ENCODE data around the gene EEA1. TPM values are rescaled to one million over a fixed set of nuclear protein-coding genes. Genes with fewer than 3 reads are reported as not detected.
A peak's percentile ranks its signal among the peaks of the same experiment; 100 is the strongest.
"Not testable (repeated sequence)": the region's sequence is repeated elsewhere in the genome, so short reads cannot be mapped to it uniquely, and the experiment has no call there.

EEA1 gene
- total and polyA plus RNA-seq, 7 donors, result 4.1 to 51.8 (median 27.7) TPM

GRCh38 chr12:92973614-92974013 lies 44.5 kb upstream of the EEA1 start:
- Histone ChIP-seq H3K4me3 (no peak overlapping the region), H3K27ac (no peak overlapping the region), H3K4me1 (peaks cover 13% of the 10 kb centered on the region), H3K27me3 (ENCODE audit: insufficient read depth in 3 of 3, low read length in 2 of 3) (no peaks in the 10 kb centered on the region), H3K36me3 (ENCODE audit: insufficient read depth in 1 of 2, low read depth in 1 of 2) (no peaks in the 10 kb centered on the region), H3K9me3 (no peaks in the 10 kb centered on the region)
- TF ChIP-seq, protein P1, sequence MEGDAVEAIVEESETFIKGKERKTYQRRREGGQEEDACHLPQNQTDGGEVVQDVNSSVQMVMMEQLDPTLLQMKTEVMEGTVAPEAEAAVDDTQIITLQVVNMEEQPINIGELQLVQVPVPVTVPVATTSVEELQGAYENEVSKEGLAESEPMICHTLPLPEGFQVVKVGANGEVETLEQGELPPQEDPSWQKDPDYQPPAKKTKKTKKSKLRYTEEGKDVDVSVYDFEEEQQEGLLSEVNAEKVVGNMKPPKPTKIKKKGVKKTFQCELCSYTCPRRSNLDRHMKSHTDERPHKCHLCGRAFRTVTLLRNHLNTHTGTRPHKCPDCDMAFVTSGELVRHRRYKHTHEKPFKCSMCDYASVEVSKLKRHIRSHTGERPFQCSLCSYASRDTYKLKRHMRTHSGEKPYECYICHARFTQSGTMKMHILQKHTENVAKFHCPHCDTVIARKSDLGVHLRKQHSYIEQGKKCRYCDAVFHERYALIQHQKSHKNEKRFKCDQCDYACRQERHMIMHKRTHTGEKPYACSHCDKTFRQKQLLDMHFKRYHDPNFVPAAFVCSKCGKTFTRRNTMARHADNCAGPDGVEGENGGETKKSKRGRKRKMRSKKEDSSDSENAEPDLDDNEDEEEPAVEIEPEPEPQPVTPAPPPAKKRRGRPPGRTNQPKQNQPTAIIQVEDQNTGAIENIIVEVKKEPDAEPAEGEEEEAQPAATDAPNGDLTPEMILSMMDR (IDR thresholded peaks at IDR 0.05), result no peak
- no peak for ATAC-seq
- DNase-seq, result no peak
- WGBS, 3 donors, result 83 to 100% (median 93%) methylated on average over 1 of the region's 1 CpG
- intact Hi-C loops (cut with DNase I), result no loop called here

- Histone ChIP-seq H3K4me3 (no peak overlapping the region), H3K27me3 (ENCODE audit: insufficient read depth in 3 of 3, low read length in 2 of 3) (no peaks in the 10 kb centered on the region), H3K27ac (no peak overlapping the region), H3K4me1 (peaks cover 6% of the 10 kb centered on the region), H3K36me3 (ENCODE audit: insufficient read depth in 1 of 2, low read depth in 1 of 2) (no peaks in the 10 kb centered on the region), H3K9me3 (no peaks in the 10 kb centered on the region)
- TF ChIP-seq, protein P1 (IDR thresholded peaks at IDR 0.05), result no peak
- DNase-seq (no peak), ATAC-seq (peak in 3 of 4 donors; percentile 27 to 67 (median 32))
- intact Hi-C loops (cut with DNase I), result no loop called here
- WGBS, 3 donors, result 84 to 95% (median 88%) methylated on average over 1 of the region's 1 CpG
Measured at GRCh38 chr12:92971859-92972524, 42.9 kb upstream of the EEA1 start.

DNA sequence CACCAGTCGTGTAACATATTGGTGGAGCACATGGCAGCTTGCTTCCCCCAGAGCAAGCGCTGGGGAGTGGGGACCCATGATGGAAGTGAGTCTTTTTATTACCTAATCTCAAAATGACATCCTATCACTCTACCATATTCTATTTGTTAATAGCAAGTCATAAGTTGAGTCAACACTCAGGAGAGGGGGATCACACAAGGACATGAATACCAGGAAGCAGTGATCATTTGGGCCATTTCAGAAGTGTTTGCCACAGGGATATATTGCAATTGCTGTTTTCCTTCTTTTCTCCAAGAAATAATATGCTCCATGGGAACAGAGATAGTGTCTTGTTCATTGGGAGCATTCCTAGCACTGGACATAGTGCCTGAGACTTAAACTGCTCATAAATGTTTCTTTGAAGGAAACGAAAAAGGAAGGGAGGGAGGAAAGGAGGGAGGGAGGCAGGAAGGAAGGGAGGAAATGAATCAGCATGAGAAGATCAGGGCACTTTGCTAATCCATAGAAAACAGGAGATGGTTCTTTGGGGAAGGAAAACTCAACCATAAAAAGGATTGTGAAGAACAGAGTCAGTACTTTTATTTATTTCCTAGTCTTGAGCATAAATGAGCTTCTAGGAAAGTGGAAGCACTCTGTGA lies 39.2 kb upstream of the EEA1 start:
- ATAC-seq (no peak), DNase-seq (no peak)
- H3K4me3 ChIP-seq, result no peak overlapping the region
- no peaks in the 10 kb centered on the region for H3K27me3 ChIP-seq (ENCODE audit: insufficient read depth in 3 of 3, low read length in 2 of 3)
- TF ChIP-seq, protein P1 (IDR thresholded peaks at IDR 0.05), result no peak
- H3K27ac ChIP-seq, result no peak overlapping the region
- no peaks in the 10 kb centered on the region for H3K4me1 ChIP-seq
- intact Hi-C loops (cut with DNase I), result no loop called here
- 75 to 77% (median 76%) methylated on average over 3 of the region's 3 CpGs for WGBS, 3 donors
- H3K9me3 ChIP-seq, result no peaks in the 10 kb centered on the region
- no peaks in the 10 kb centered on the region for H3K36me3 ChIP-seq (ENCODE audit: insufficient read depth in 1 of 2, low read depth in 1 of 2)

DNA sequence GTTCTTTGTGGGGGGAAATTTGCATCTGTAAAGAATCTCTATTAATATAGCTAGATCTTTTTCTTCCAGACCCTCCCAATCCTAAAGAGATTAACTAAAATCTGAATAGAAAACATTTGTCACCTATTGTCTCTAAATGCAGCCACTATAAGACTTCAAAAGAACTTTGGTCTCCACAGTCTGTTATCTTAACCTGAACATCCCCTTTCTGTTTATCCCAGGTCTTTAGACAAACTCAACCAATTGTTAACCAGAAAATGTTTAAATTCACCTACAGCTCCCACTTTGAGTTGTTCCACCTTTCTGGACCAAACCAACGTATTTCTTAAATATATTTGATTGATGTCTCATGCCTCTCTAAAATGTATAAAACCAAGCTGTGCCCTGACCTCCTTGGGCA lies 35.3 kb upstream of the EEA1 start:
- H3K4me1 ChIP-seq; H3K27ac ChIP-seq; ATAC-seq; H3K4me3 ChIP-seq; intact Hi-C loops (cut with DNase I); H3K27me3 ChIP-seq (ENCODE audit: insufficient read depth in 3 of 3, low read length in 2 of 3); H3K9me3 ChIP-seq; H3K36me3 ChIP-seq (ENCODE audit: insufficient read depth in 1 of 2, low read depth in 1 of 2); DNase-seq: not testable (repeated sequence)
- WGBS, 3 donors, result 60 to 64% (median 60%) methylated on average over 1 of the region's 1 CpG

DNA sequence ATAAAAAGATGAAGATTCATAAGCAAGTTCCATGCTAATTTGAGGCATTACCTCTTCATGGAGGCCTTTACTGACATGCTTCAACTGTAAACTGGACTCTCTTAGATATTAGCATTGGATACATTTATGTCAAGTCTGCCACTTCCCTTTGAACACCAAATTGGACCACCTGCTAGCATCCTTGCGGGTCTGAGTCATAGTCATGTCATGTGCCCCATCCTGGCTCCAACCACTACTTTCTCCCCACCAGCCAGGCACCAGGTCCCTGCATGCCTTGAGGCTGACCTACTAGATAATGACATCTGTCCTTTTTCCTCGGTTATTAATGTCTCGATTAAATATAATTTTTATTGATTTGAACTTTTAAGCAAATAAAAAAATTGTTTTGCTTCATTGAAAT lies 32.9 kb upstream of the EEA1 start:
- 62 to 80% (median 63%) methylated on average over 3 of the region's 3 CpGs for WGBS, 3 donors
- no peaks in the 10 kb centered on the region for H3K4me1 ChIP-seq

More for the DNA sequence above, 32.9 kb upstream of the EEA1 start:
- DNase-seq, result no peak
- no peaks in the 10 kb centered on the region for H3K36me3 ChIP-seq (ENCODE audit: insufficient read depth in 1 of 2, low read depth in 1 of 2)
- no peak overlapping the region for H3K4me3 ChIP-seq
- TF ChIP-seq, protein P1 (IDR thresholded peaks at IDR 0.05), result no peak
- H3K9me3 ChIP-seq, result no peaks in the 10 kb centered on the region
- H3K27ac ChIP-seq, result no peak overlapping the region
- intact Hi-C loops (cut with DNase I), result no loop called here
- ATAC-seq, result peak in 1 of 4 donors; percentile 59
- no peaks in the 10 kb centered on the region for H3K27me3 ChIP-seq (ENCODE audit: insufficient read depth in 3 of 3, low read length in 2 of 3)

Measured in psoas muscle (tissue), 8 donors.